Testis (tissue), 2 donors: Measurements from ENCODE around the gene PACSIN2.

Experiments
- POLR2A ChIP-seq: fragments of 450-650 bp; IDR thresholded peaks from one replicate; pipeline ENCODE4 v1.6.1; 2017; ENCODE audit warnings: antibody characterized with exemption, mild to moderate bottlenecking, moderate library complexity
- TF ChIP-seq, protein P1 (sequence below), 3 experiments: fragments of 450-650 bp in 2 of 3; fragments of 200-600 bp in 1 of 3; sonication (generic) in 1 of 3; IDR thresholded peaks; one replicate each; pipeline ENCODE4 v1.5.1; 2016 to 2019; ENCODE audit warnings: antibody characterized with exemption in 3 of 3, mild to moderate bottlenecking in 2 of 3, moderate library complexity in 1 of 3

GRCh38 chr22:42879371-42880021 is 135.5 kb downstream of the PACSIN2 start:
- TF ChIP-seq, protein P1, sequence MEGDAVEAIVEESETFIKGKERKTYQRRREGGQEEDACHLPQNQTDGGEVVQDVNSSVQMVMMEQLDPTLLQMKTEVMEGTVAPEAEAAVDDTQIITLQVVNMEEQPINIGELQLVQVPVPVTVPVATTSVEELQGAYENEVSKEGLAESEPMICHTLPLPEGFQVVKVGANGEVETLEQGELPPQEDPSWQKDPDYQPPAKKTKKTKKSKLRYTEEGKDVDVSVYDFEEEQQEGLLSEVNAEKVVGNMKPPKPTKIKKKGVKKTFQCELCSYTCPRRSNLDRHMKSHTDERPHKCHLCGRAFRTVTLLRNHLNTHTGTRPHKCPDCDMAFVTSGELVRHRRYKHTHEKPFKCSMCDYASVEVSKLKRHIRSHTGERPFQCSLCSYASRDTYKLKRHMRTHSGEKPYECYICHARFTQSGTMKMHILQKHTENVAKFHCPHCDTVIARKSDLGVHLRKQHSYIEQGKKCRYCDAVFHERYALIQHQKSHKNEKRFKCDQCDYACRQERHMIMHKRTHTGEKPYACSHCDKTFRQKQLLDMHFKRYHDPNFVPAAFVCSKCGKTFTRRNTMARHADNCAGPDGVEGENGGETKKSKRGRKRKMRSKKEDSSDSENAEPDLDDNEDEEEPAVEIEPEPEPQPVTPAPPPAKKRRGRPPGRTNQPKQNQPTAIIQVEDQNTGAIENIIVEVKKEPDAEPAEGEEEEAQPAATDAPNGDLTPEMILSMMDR (IDR thresholded peaks at IDR 0.05), result no peak
- no peak for TF ChIP-seq POLR2A
